Neural cell (in vitro differentiated cells): ENCODE results near the gene RBMS3. TPM values are rescaled to one million over a fixed set of nuclear protein-coding genes. Genes with fewer than 3 reads are reported as not detected.

ENCODE experiments used
- H2AFZ ChIP-seq: fragments of 200-600, 300-800 bp; sonication (generic), shearing (Covaris generic); 2 replicates; pipeline ENCODE4 v1.6.0; 2014; ENCODE audit warnings: low read depth, mild to moderate bottlenecking, antibody characterized with exemption, low read length, moderate library complexity
- H3F3A ChIP-seq: fragments of 200-600 bp; shearing (Covaris generic); 2 replicates; pipeline ENCODE4 v1.6.1; 2016; ENCODE audit warnings: mild to moderate bottlenecking, moderate library complexity, mixed read lengths, antibody characterized with exemption, low read length; ENCODE audit not compliant: insufficient read depth, poor library complexity, severe bottlenecking
- H3K27ac ChIP-seq: fragments of 200-600, 300-800 bp; sonication (generic), shearing (Covaris generic); 2 replicates; pipeline ENCODE4 v1.5.1; 2014; ENCODE audit warnings: mild to moderate bottlenecking, low read length, moderate library complexity
- H3K27me3 ChIP-seq: fragments of 300-800, 200-600 bp; sonication (generic), shearing (Covaris generic); 2 replicates; pipeline ENCODE4 v1.6.0; 2014; ENCODE audit warnings: mild to moderate bottlenecking, low read depth, low read length, moderate library complexity; ENCODE audit not compliant: insufficient read depth
- H3K36me3 ChIP-seq: fragments of 300-800, 200-600 bp; sonication (generic), shearing (Covaris generic); 2 replicates; pipeline ENCODE4 v1.5.1; 2014; ENCODE audit warnings: mild to moderate bottlenecking, antibody characterized with exemption, low read length, moderate library complexity; ENCODE audit not compliant: insufficient read depth
- H3K4me2 ChIP-seq: fragments of 300-800, 200-600 bp; sonication (generic), shearing (Covaris generic); 2 replicates; pipeline ENCODE4 v1.6.0; 2014; ENCODE audit warnings: mild to moderate bottlenecking, low read length
- H3K4me3 ChIP-seq: fragments of 300-800, 200-600 bp; sonication (generic), shearing (Covaris generic); 2 replicates; pipeline ENCODE4 v1.5.1; 2014; ENCODE audit warnings: mild to moderate bottlenecking, low read length, moderate library complexity
- H3K79me2 ChIP-seq: fragments of 200-600 bp; shearing (Covaris generic); replicated peaks from 2 replicates; pipeline ENCODE4 v1.6.0; 2014; ENCODE audit warnings: mild to moderate bottlenecking, low read length, moderate library complexity; ENCODE audit not compliant: insufficient read depth
- H3K9ac ChIP-seq: fragments of 300-800, 200-600 bp; sonication (generic), shearing (Covaris generic); 2 replicates; pipeline ENCODE4 v1.6.1; 2016; ENCODE audit warnings: mild to moderate bottlenecking, low read length, mixed read lengths
- H3K9me2 ChIP-seq: fragments of 200-600 bp; shearing (Covaris generic); 2 replicates; pipeline ENCODE4 v1.6.1; 2016; ENCODE audit warnings: mild to moderate bottlenecking, low read length, mixed read lengths; ENCODE audit not compliant: insufficient read depth
- H3K9me3 ChIP-seq: fragments of 200-600, 300-800 bp; sonication (generic), shearing (Covaris generic); 2 replicates; pipeline ENCODE4 v1.6.1; 2016; ENCODE audit warnings: mild to moderate bottlenecking, mixed run types, low read length, moderate library complexity, mixed read lengths
- H4K20me1 ChIP-seq: fragments of 200-600 bp; shearing (Covaris generic); 2 replicates; pipeline ENCODE4 v1.6.1; 2016; ENCODE audit warnings: mild to moderate bottlenecking, mixed run types; ENCODE audit not compliant: insufficient read depth
- CTCF ChIP-seq: fragments of 450-650 bp; IDR thresholded peaks from 2 replicates; pipeline ENCODE4 v1.5.1; 2014; ENCODE audit warnings: antibody characterized with exemption, mild to moderate bottlenecking, moderate library complexity; ENCODE audit not compliant: poor library complexity, severe bottlenecking
- EP300 ChIP-seq: fragments of 450-650 bp; conservative IDR thresholded peaks from 2 replicates; pipeline ENCODE4 v1.6.1; 2014; ENCODE audit warnings: antibody characterized with exemption, mild to moderate bottlenecking, moderate library complexity; ENCODE audit not compliant: poor library complexity, severe bottlenecking
- EZH2 ChIP-seq: fragments of 200-600, 300-800 bp; shearing (Covaris generic), sonication (generic); IDR thresholded peaks from 2 replicates; pipeline ENCODE4 v1.6.1; 2014; ENCODE audit warnings: antibody characterized with exemption, low read length, borderline replicate concordance, mild to moderate bottlenecking; ENCODE audit not compliant: insufficient read depth, poor library complexity, severe bottlenecking
- MXI1 ChIP-seq: fragments of 450-650 bp; conservative IDR thresholded peaks from 2 replicates; pipeline ENCODE4 v1.6.1; 2014; ENCODE audit warnings: antibody characterized with exemption, mild to moderate bottlenecking; ENCODE audit not compliant: poor library complexity, severe bottlenecking
- POLR2AphosphoS5 ChIP-seq: IDR thresholded peaks from 2 replicates; pipeline ENCODE4 v1.6.1; 2012
- RAD21 ChIP-seq: fragments of 450-650 bp; conservative IDR thresholded peaks from 2 replicates; pipeline ENCODE4 v1.6.1; 2014; ENCODE audit warnings: antibody characterized with exemption, mild to moderate bottlenecking, moderate library complexity
- REST ChIP-seq: IDR thresholded peaks from 2 replicates; pipeline ENCODE4 v1.6.1; 2012; ENCODE audit warnings: borderline replicate concordance
- SMC3 ChIP-seq: fragments of 450-650 bp; conservative IDR thresholded peaks from 2 replicates; pipeline ENCODE4 v1.6.1; 2014; ENCODE audit warnings: antibody characterized with exemption, mild to moderate bottlenecking, moderate library complexity; ENCODE audit not compliant: poor library complexity
- TAF1 ChIP-seq: IDR thresholded peaks from 2 replicates; pipeline ENCODE4 v1.6.1; 2012; ENCODE audit warnings: low read depth
- polyA plus RNA-seq: library from polyadenylated mRNA; depleted of rRNA; stranded (reverse); fragments of >200 nt; gene quantifications from 2 replicates; pipeline ENCODE4 v1.2.3, GENCODE V29; 2014

The RBMS3 gene
- polyA plus RNA-seq, 1 donor from 2014 or later = 0.53 TPM

- Histone ChIP-seq H3K9me2 (no peaks in the 10 kb centered on the region), H3K79me2 (no peaks in the 10 kb centered on the region), H3K9me3 (no peaks in the 10 kb centered on the region), H2AFZ (no peak overlapping the region), H3K27me3 (no peaks in the 10 kb centered on the region), H3K27ac (no peak overlapping the region), H3K36me3 (no peaks in the 10 kb centered on the region), H4K20me1 (no peaks in the 10 kb centered on the region), H3K9ac (no peak overlapping the region), H3K4me3 (no peak overlapping the region), H3F3A (no peaks in the 10 kb centered on the region), H3K4me2 (no peak overlapping the region)
- no peak for TF ChIP-seq MXI1
- no peak for TF ChIP-seq CTCF
- no peak for TF ChIP-seq REST
- no peak for TF ChIP-seq POLR2AphosphoS5
- TF ChIP-seq TAF1 = no peak
- no peak for TF ChIP-seq RAD21
- TF ChIP-seq SMC3 = no peak
- TF ChIP-seq EP300 = no peak
- no peak for TF ChIP-seq EZH2
These were observed 301.4 kb downstream of the RBMS3 start for GRCh38 chr3:29582273-29582672.

- TF ChIP-seq MXI1 (no peak), TAF1 (no peak), RAD21 (no peak), POLR2AphosphoS5 (no peak), EZH2 (no peak), EP300 (no peak), CTCF (no peak), SMC3 (no peak), REST (no peak)
- H3K9me3 ChIP-seq = no peaks in the 10 kb centered on the region
- H3K4me2 ChIP-seq = no peak overlapping the region
- no peaks in the 10 kb centered on the region for H3K79me2 ChIP-seq
- no peak overlapping the region for H3K4me3 ChIP-seq
- H3K9ac ChIP-seq = no peak overlapping the region
- no peaks in the 10 kb centered on the region for H3K9me2 ChIP-seq
- H3K27ac ChIP-seq = no peak overlapping the region
- H3F3A ChIP-seq = no peaks in the 10 kb centered on the region
- H4K20me1 ChIP-seq = no peaks in the 10 kb centered on the region
- H3K27me3 ChIP-seq = no peaks in the 10 kb centered on the region
- H3K36me3 ChIP-seq = no peaks in the 10 kb centered on the region
- H2AFZ ChIP-seq = no peak overlapping the region
These were observed 303.0 kb downstream of the RBMS3 start for GRCh38 chr3:29583861-29584260.
